ENCODE measurements around the gene EBF4.

Gene EBF4

GRCh38 chr20:2745060-2745910 lies 52.7 kb downstream of the EBF4 start:
- no peak for DNase-seq

GRCh38 chr20:2745936-2746635 lies 53.5 kb downstream of the EBF4 start:
- DNase-seq, result no peak

- DNase-seq, result no peak
Measured at GRCh38 chr20:2746636-2747265, 54.2 kb downstream of the EBF4 start.

GRCh38 chr20:2747676-2748235 lies 55.2 kb downstream of the EBF4 start:
- DNase-seq, result no peak

GRCh38 chr20:2748551-2749342 lies 56.2 kb downstream of the EBF4 start:
- DNase-seq, result no peak

GRCh38 chr20:2749343-2749950 lies 56.9 kb downstream of the EBF4 start:
- DNase-seq, result no peak

- no peak for DNase-seq
Measured at GRCh38 chr20:2749951-2750490, 57.4 kb downstream of the EBF4 start.

- DNase-seq, result peak; percentile 67
Measured at GRCh38 chr20:2750491-2751251, 58.1 kb downstream of the EBF4 start.

GRCh38 chr20:2751347-2751877 lies 58.8 kb downstream of the EBF4 start:
- DNase-seq, result no peak

GRCh38 chr20:2751878-2752566 lies 59.4 kb downstream of the EBF4 start:
- DNase-seq, result peak; percentile 43

GRCh38 chr20:2752567-2753460 lies 60.2 kb downstream of the EBF4 start:
- peak; percentile 63 for DNase-seq

- no peak for DNase-seq
Measured at GRCh38 chr20:2753461-2754040, 61.0 kb downstream of the EBF4 start.

- no peak for DNase-seq
Measured at GRCh38 chr20:2754424-2754823, 61.8 kb downstream of the EBF4 start.

GRCh38 chr20:2755451-2756055 lies 63.0 kb downstream of the EBF4 start:
- DNase-seq, result no peak

GRCh38 chr20:2756056-2756611 lies 63.6 kb downstream of the EBF4 start:
- peak; percentile 41 for DNase-seq

GRCh38 chr20:2757001-2757400 lies 64.4 kb downstream of the EBF4 start:
- DNase-seq, result no peak

- no peak for DNase-seq
Measured at GRCh38 chr20:2757969-2758368, 65.4 kb downstream of the EBF4 start.

GRCh38 chr20:2759143-2759542 lies 66.6 kb downstream of the EBF4 start:
- no peak for DNase-seq
